SW 1271 (cell line): Measurements from ENCODE around the gene MSI2.

Experiments used
- DNase-seq, 2 experiments: peaks; one replicate each; lab custom pipeline; 2025; lab: John Stamatoyannopoulos, UW

MSI2 gene

GRCh38 chr17:57412520-57413096, 156.3 kb downstream of the MSI2 start:
- DNase-seq = no peak

- DNase-seq = no peak
Observed at GRCh38 chr17:57413848-57414651, 157.7 kb downstream of the MSI2 start.

GRCh38 chr17:57415751-57416207, 159.5 kb downstream of the MSI2 start:
- no peak for DNase-seq

- DNase-seq = no peak
Observed at GRCh38 chr17:57416369-57416768, 160.0 kb downstream of the MSI2 start.

GRCh38 chr17:57417956-57418355, 161.6 kb downstream of the MSI2 start:
- no peak for DNase-seq

GRCh38 chr17:57418463-57419246, 162.3 kb downstream of the MSI2 start:
- DNase-seq = no peak

GRCh38 chr17:57419940-57420550, 163.7 kb downstream of the MSI2 start:
- DNase-seq = no peak

GRCh38 chr17:57420734-57421717, 164.7 kb downstream of the MSI2 start:
- DNase-seq = no peak

- no peak for DNase-seq
Observed at GRCh38 chr17:57422574-57423164, 166.3 kb downstream of the MSI2 start.

GRCh38 chr17:57423541-57423940, 167.2 kb downstream of the MSI2 start:
- DNase-seq = no peak

- DNase-seq = no peak
Observed at GRCh38 chr17:57424273-57424672, 167.9 kb downstream of the MSI2 start.

GRCh38 chr17:57424777-57425188, 168.5 kb downstream of the MSI2 start:
- DNase-seq = no peak

GRCh38 chr17:57425431-57425830, 169.1 kb downstream of the MSI2 start:
- no peak for DNase-seq

GRCh38 chr17:57425903-57426880, 169.9 kb downstream of the MSI2 start:
- DNase-seq = no peak

- no peak for DNase-seq
Observed at GRCh38 chr17:57429966-57430365, 173.6 kb downstream of the MSI2 start.

- DNase-seq = no peak
Observed at GRCh38 chr17:57431415-57431814, 175.1 kb downstream of the MSI2 start.

GRCh38 chr17:57432507-57433277, 176.4 kb downstream of the MSI2 start:
- DNase-seq = no peak

- no peak for DNase-seq
Observed at GRCh38 chr17:57433452-57433851, 177.1 kb downstream of the MSI2 start.

GRCh38 chr17:57434361-57434760, 178.0 kb downstream of the MSI2 start:
- no peak for DNase-seq
